IMR-90 (cell line): Measurements from ENCODE around the gene DNTT. TPM values are rescaled to one million over a fixed set of nuclear protein-coding genes. Genes with fewer than 3 reads are reported as not detected.

Source experiments
- ATAC-seq: fragments of 200-7000 bp; cut with Tn5 transposase; 2 replicates; pipeline ENCODE4 v1.9.1; 2020; ENCODE audit warnings: low read depth, mild to moderate bottlenecking, moderate library complexity
- BruUV-seq: library from RNA; stranded (reverse); fragments of 400-500 nt; replicated peaks from 2 replicates; lab custom pipeline; 2021; lab: Mats Ljungman, UMichigan
- CTCF ChIA-PET: fragments of 300-600 bp; formaldehyde crosslinking; extraction: SDS; loops from one replicate; lab custom pipeline; 2021; ENCODE audit warnings: antibody characterized with exemption; lab: Yijun Ruan, JAX
- POLR2A ChIA-PET: fragments of 300-600 bp; sonication (Branson Sonifier 250); formaldehyde crosslinking; loops from one replicate; lab custom pipeline; 2022; ENCODE audit warnings: antibody characterized with exemption; ENCODE audit not compliant: unreplicated experiment; lab: Charles Lee
- DNase-seq: peaks from one replicate; pipeline ENCODE4 v3.0.0; 2013
- H2AFZ ChIP-seq: replicated peaks from 2 replicates; pipeline ENCODE3; 2013; ENCODE audit warnings: low read length, mild to moderate bottlenecking; ENCODE audit not compliant: poor library complexity
- H2AK5ac ChIP-seq: 2 replicates; pipeline ENCODE4 v1.6.1; 2013; ENCODE audit warnings: low read depth, low read length, inconsistent platforms
- H2AK9ac ChIP-seq: replicated peaks from 2 replicates; pipeline ENCODE3; 2013; ENCODE audit warnings: mild to moderate bottlenecking, low read depth, low read length, moderate library complexity; ENCODE audit not compliant: poor library complexity
- H2BK120ac ChIP-seq: 2 replicates; pipeline ENCODE4 v1.6.1; 2013; ENCODE audit warnings: low read depth, low read length, inconsistent platforms
- H2BK15ac ChIP-seq: 3 replicates; pipeline ENCODE4 v1.6.1; 2013; ENCODE audit warnings: low read depth, low read length, inconsistent platforms
- H2BK20ac ChIP-seq: 2 replicates; pipeline ENCODE4 v1.6.1; 2013; ENCODE audit warnings: low read depth, mild to moderate bottlenecking, inconsistent platforms, low read length, moderate library complexity
- H2BK5ac ChIP-seq: 2 replicates; pipeline ENCODE4 v1.6.1; 2013; ENCODE audit warnings: mild to moderate bottlenecking, low read depth, low read length, inconsistent platforms; ENCODE audit not compliant: poor library complexity, severe bottlenecking
- H3K14ac ChIP-seq: replicated peaks from 2 replicates; pipeline ENCODE4 v1.6.1; 2013; ENCODE audit warnings: low read depth, low read length, inconsistent platforms
- H3K18ac ChIP-seq: 2 replicates; pipeline ENCODE4 v1.6.1; 2013; ENCODE audit warnings: low read depth, low read length, control low read depth
- H3K23ac ChIP-seq: 2 replicates; pipeline ENCODE4 v1.6.1; 2013; ENCODE audit warnings: low read depth, low read length, inconsistent platforms
- H3K27ac ChIP-seq: 2 replicates; pipeline ENCODE4 v1.5.1; 2013; ENCODE audit warnings: mild to moderate bottlenecking, control low read depth, low read length; ENCODE audit not compliant: insufficient read depth
- H3K27me3 ChIP-seq: 2 replicates; pipeline ENCODE4 v1.6.1; 2013; ENCODE audit warnings: low read length; ENCODE audit not compliant: control insufficient read depth, insufficient read depth
- H3K36me3 ChIP-seq: 2 replicates; pipeline ENCODE4 v1.6.1; 2013; ENCODE audit warnings: low read length, mixed read lengths; ENCODE audit not compliant: control insufficient read depth, insufficient read depth
- H3K4ac ChIP-seq: 2 replicates; pipeline ENCODE4 v1.6.1; 2013; ENCODE audit warnings: low read depth, low read length, inconsistent platforms
- H3K4me1 ChIP-seq: 2 replicates; pipeline ENCODE4 v1.6.1; 2013; ENCODE audit warnings: low read length, mixed read lengths; ENCODE audit not compliant: control insufficient read depth, insufficient read depth
- H3K4me2 ChIP-seq: 2 replicates; pipeline ENCODE4 v1.6.1; 2013; ENCODE audit warnings: low read depth, mild to moderate bottlenecking, control low read depth, low read length, moderate library complexity
- H3K4me3 ChIP-seq: 2 replicates; pipeline ENCODE4 v1.5.1; 2013; ENCODE audit warnings: low read depth, mild to moderate bottlenecking, control low read depth, low read length, moderate library complexity; ENCODE audit not compliant: insufficient read depth
- H3K56ac ChIP-seq: 2 replicates; pipeline ENCODE4 v1.6.1; 2013; ENCODE audit warnings: low read length, inconsistent platforms; ENCODE audit not compliant: insufficient read depth; ENCODE audit errors: extremely low read depth
- H3K79me1 ChIP-seq, 2 experiments: 2 replicates each; pipeline ENCODE4 v1.6.1; 2013; ENCODE audit warnings: low read length in 2 of 2, inconsistent platforms in 1 of 2, low read depth in 1 of 2
- H3K9ac ChIP-seq: 2 replicates; pipeline ENCODE4 v1.6.1; 2013; ENCODE audit warnings: low read depth, low read length, control low read depth
- H3K9me1 ChIP-seq: 2 replicates; pipeline ENCODE4 v1.6.1; 2013; ENCODE audit warnings: low read length, inconsistent platforms; ENCODE audit not compliant: insufficient read depth
- H3K9me3 ChIP-seq: 2 replicates; pipeline ENCODE4 v1.6.1; 2013; ENCODE audit warnings: low read length; ENCODE audit not compliant: control insufficient read depth, insufficient read depth
- H4K20me1 ChIP-seq: 2 replicates; pipeline ENCODE4 v1.6.1; 2013; ENCODE audit warnings: low read length, inconsistent platforms; ENCODE audit not compliant: insufficient read depth
- H4K5ac ChIP-seq: 2 replicates; pipeline ENCODE4 v1.6.1; 2013; ENCODE audit warnings: mild to moderate bottlenecking, low read depth, low read length, control low read depth
- H4K8ac ChIP-seq, 2 experiments: 2 replicates each; pipeline ENCODE4 v1.6.1; 2013; ENCODE audit warnings: low read depth in 2 of 2, low read length in 2 of 2, control low read depth in 1 of 2, inconsistent platforms in 1 of 2
- H4K91ac ChIP-seq: 2 replicates; pipeline ENCODE4 v1.6.1; 2013; ENCODE audit warnings: low read depth, low read length, inconsistent platforms; ENCODE audit not compliant: insufficient read depth
- BHLHE40 ChIP-seq: fragments of 150-350 bp; IDR thresholded peaks from 2 replicates; pipeline ENCODE4 v1.6.1; 2016; ENCODE audit warnings: mild to moderate bottlenecking, low read depth, low read length
- CEBPB ChIP-seq: IDR thresholded peaks from 2 replicates; pipeline ENCODE4 v1.6.1; 2012; ENCODE audit warnings: low read depth, low read length, improper control_type of control experiment
- CHD1 ChIP-seq: IDR thresholded peaks from 2 replicates; pipeline ENCODE4 v1.6.1; 2012; ENCODE audit warnings: low read depth, low read length, improper control_type of control experiment
- FOS ChIP-seq: fragments of 150-350 bp; IDR thresholded peaks from 2 replicates; pipeline ENCODE4 v1.6.1; 2016; ENCODE audit warnings: low read depth, low read length
- MAFK ChIP-seq: IDR thresholded peaks from 2 replicates; pipeline ENCODE4 v1.6.1; 2012; ENCODE audit warnings: low read depth, low read length, improper control_type of control experiment
- MAZ ChIP-seq: IDR thresholded peaks from 2 replicates; pipeline ENCODE4 v1.6.1; 2012; ENCODE audit warnings: low read depth, mild to moderate bottlenecking, low read length, improper control_type of control experiment, moderate library complexity, borderline replicate concordance
- MXI1 ChIP-seq: IDR thresholded peaks from 2 replicates; pipeline ENCODE4 v1.6.1; 2012; ENCODE audit warnings: low read depth, mild to moderate bottlenecking, low read length, moderate library complexity, borderline replicate concordance
- NFE2L2 ChIP-seq: fragments of 150-350 bp; IDR thresholded peaks from 2 replicates; pipeline ENCODE4 v1.6.1; 2016; ENCODE audit warnings: low read depth, mild to moderate bottlenecking, low read length
- POLR2A ChIP-seq: IDR thresholded peaks from 2 replicates; pipeline ENCODE4 v1.6.1; 2012; ENCODE audit warnings: mild to moderate bottlenecking, low read depth, low read length
- RAD21 ChIP-seq: IDR thresholded peaks from 2 replicates; pipeline ENCODE4 v1.6.1; 2012; ENCODE audit warnings: low read length, improper control_type of control experiment
- RCOR1 ChIP-seq: IDR thresholded peaks from 2 replicates; pipeline ENCODE4 v1.6.1; 2012; ENCODE audit warnings: mild to moderate bottlenecking, low read length, improper control_type of control experiment; ENCODE audit not compliant: insufficient replicate concordance
- RFX5 ChIP-seq: IDR thresholded peaks from 2 replicates; pipeline ENCODE4 v1.8.0; 2012; ENCODE audit warnings: low read depth, mild to moderate bottlenecking, low read length, moderate library complexity
- SMC3 ChIP-seq: fragments of 150-350 bp; IDR thresholded peaks from 2 replicates; pipeline ENCODE4 v1.6.1; 2016; ENCODE audit warnings: low read depth, mild to moderate bottlenecking, antibody characterized with exemption, low read length, moderate library complexity
- WGBS, 2 experiments: methylation state at CpG; one replicate each; pipeline versions ENCODE4 v1.1.5 to v1.1.7; 2013; ENCODE audit warnings: missing lambda C conversion rate in 2 of 2; ENCODE audit not compliant: insufficient read length in 1 of 2; ENCODE audit errors: extremely low coverage in 2 of 2; 5-methylcytosine and 5-hydroxymethylcytosine counted together
- dilution Hi-C: fragments of 300-500 bp; cut with HindIII; formaldehyde crosslinking; loops from one replicate; pipeline ENCODE4 v1.14.3; 2018; ENCODE audit warnings: low sequenced_read_pairs; ENCODE audit not compliant: unreplicated experiment
- in situ Hi-C: fragments of 300-500 bp; cut with MboI; formaldehyde crosslinking; loops from 3 replicates; pipeline ENCODE4 v1.14.3; 2019; ENCODE audit warnings: low sequenced_read_pairs, inconsistent platforms, mixed read lengths
- intact Hi-C: fragments of 100-400 bp; cut with micrococcal nuclease; formaldehyde crosslinking; loops from 2 replicates; pipeline ENCODE4 v1.10.0; 2022
- polyA plus RNA-seq, 3 experiments: library from polyadenylated mRNA; depleted of rRNA; stranded (reverse); fragments of >200 nt; gene quantifications; 2 replicates each; pipeline ENCODE4 v1.2.3, GENCODE V29; 2012; ENCODE audit warnings: low replicate concordance in 1 of 3
- total RNA-seq: library from RNA; depleted of rRNA; stranded (reverse); fragments of >200 nt; gene quantifications from 2 replicates; pipeline ENCODE4 v1.2.3, GENCODE V29; 2012
- TF ChIP-seq, protein P1 (sequence below): fragments of 150-350 bp; IDR thresholded peaks from 2 replicates; pipeline ENCODE4 v1.6.1; 2017; ENCODE audit warnings: mild to moderate bottlenecking, antibody characterized with exemption, low read length, low read depth
- TF ChIP-seq, protein P2 (sequence below): fragments of 150-350 bp; IDR thresholded peaks from 2 replicates; pipeline ENCODE4 v1.6.1; 2016; ENCODE audit warnings: low read depth, mild to moderate bottlenecking, low read length, moderate library complexity, borderline replicate concordance
- TF ChIP-seq, protein P3 (sequence below): conservative IDR thresholded peaks from 2 replicates; pipeline ENCODE4 v1.5.1; 2012; ENCODE audit warnings: mild to moderate bottlenecking, low read depth, low read length, improper control_type of control experiment

Gene DNTT
- total and polyA plus RNA-seq, 2 of the 4 experiments (the other 2 are of a cell fraction), result not detected

DNA sequence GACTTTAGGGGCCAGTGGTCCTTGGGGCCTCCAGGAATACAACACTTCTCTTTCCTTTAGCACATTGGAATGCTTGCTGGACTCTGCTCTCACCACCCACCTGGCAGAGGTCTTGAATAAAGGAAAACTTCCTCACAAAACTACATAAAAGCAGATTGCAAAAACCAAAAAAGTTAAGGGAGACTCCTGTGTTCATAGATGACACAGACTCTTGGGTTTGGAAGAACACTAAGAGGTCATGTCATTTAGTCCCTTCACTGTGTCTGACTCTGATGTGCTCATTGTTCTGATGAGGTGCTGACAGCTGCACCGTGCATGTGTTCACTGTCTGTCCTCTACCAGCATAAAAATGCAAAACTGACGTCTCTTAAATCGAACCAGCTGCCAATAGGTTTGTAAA is 44.2 kb upstream of the DNTT start:
- no peak overlapping the region for H4K91ac ChIP-seq
- no peak overlapping the region for H3K4me3 ChIP-seq
- H3K79me1 ChIP-seq, result no peaks in the 10 kb centered on the region
- H2BK20ac ChIP-seq, result no peak overlapping the region
- H3K36me3 ChIP-seq, result no peaks in the 10 kb centered on the region
- no peak overlapping the region for H3K56ac ChIP-seq
- ChIA-PET CTCF (interaction anchor here (0.7 to 0.9 kb wide), 3 partner anchors 12 to 801 kb away, joined by 3 to 5 read pairs (median 3); partner anchors contain the start of gene BLNK), POLR2A (no interaction called here)
- no peak overlapping the region for H3K4me2 ChIP-seq
- no peak overlapping the region for H3K18ac ChIP-seq
- H4K8ac ChIP-seq, result no peak overlapping the region
- no peak overlapping the region for H2AK5ac ChIP-seq
- intact Hi-C loops, result no loop called here
- no peaks in the 10 kb centered on the region for H3K9me3 ChIP-seq
- H2BK5ac ChIP-seq, result no peak overlapping the region
- DNase-seq, result no peak
- no peak overlapping the region for H2BK120ac ChIP-seq
- no peaks in the 10 kb centered on the region for H4K20me1 ChIP-seq
- in situ Hi-C loops, result no loop called here
- no peak for ATAC-seq
- TF ChIP-seq NFE2L2, result no peak
- no peak for TF ChIP-seq CHD1
- TF ChIP-seq, protein P1, sequence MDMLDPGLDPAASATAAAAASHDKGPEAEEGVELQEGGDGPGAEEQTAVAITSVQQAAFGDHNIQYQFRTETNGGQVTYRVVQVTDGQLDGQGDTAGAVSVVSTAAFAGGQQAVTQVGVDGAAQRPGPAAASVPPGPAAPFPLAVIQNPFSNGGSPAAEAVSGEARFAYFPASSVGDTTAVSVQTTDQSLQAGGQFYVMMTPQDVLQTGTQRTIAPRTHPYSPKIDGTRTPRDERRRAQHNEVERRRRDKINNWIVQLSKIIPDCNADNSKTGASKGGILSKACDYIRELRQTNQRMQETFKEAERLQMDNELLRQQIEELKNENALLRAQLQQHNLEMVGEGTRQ, result no peak
- no peak for TF ChIP-seq FOS
- TF ChIP-seq MAFK, result no peak
- TF ChIP-seq RFX5, result no peak
- TF ChIP-seq, protein P2, sequence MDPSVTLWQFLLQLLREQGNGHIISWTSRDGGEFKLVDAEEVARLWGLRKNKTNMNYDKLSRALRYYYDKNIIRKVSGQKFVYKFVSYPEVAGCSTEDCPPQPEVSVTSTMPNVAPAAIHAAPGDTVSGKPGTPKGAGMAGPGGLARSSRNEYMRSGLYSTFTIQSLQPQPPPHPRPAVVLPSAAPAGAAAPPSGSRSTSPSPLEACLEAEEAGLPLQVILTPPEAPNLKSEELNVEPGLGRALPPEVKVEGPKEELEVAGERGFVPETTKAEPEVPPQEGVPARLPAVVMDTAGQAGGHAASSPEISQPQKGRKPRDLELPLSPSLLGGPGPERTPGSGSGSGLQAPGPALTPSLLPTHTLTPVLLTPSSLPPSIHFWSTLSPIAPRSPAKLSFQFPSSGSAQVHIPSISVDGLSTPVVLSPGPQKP, result no peak
- TF ChIP-seq MXI1, result no peak
- TF ChIP-seq MAZ, result no peak
- TF ChIP-seq POLR2A, result no peak
- TF ChIP-seq CEBPB, result no peak
- no peak for TF ChIP-seq SMC3
- TF ChIP-seq RAD21, result no peak
- TF ChIP-seq RCOR1, result no peak
- TF ChIP-seq, protein P3, sequence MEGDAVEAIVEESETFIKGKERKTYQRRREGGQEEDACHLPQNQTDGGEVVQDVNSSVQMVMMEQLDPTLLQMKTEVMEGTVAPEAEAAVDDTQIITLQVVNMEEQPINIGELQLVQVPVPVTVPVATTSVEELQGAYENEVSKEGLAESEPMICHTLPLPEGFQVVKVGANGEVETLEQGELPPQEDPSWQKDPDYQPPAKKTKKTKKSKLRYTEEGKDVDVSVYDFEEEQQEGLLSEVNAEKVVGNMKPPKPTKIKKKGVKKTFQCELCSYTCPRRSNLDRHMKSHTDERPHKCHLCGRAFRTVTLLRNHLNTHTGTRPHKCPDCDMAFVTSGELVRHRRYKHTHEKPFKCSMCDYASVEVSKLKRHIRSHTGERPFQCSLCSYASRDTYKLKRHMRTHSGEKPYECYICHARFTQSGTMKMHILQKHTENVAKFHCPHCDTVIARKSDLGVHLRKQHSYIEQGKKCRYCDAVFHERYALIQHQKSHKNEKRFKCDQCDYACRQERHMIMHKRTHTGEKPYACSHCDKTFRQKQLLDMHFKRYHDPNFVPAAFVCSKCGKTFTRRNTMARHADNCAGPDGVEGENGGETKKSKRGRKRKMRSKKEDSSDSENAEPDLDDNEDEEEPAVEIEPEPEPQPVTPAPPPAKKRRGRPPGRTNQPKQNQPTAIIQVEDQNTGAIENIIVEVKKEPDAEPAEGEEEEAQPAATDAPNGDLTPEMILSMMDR, result no peak
- TF ChIP-seq BHLHE40, result no peak
- no TSS peak for BruUV-seq
- H3K23ac ChIP-seq, result no peak overlapping the region
- H3K14ac ChIP-seq, result no peak overlapping the region
- H3K27me3 ChIP-seq, result no peaks in the 10 kb centered on the region
- WGBS, 2 experiments, result no CpG with 5 or more reads among the region's 3 CpGs
- H2AFZ ChIP-seq, result no peak overlapping the region
- H3K9ac ChIP-seq, result no peak overlapping the region
- H3K27ac ChIP-seq, result no peak overlapping the region
- dilution Hi-C loops, result no loop called here
- no peak overlapping the region for H4K5ac ChIP-seq
- no peak overlapping the region for H2AK9ac ChIP-seq
- H3K4ac ChIP-seq, result no peak overlapping the region
- H2BK15ac ChIP-seq, result no peak overlapping the region
- no peaks in the 10 kb centered on the region for H3K4me1 ChIP-seq
- H3K9me1 ChIP-seq, result no peaks in the 10 kb centered on the region
